Fibroblast of the conjunctiva (primary cell): Measurements from ENCODE around the gene TEX264.

Source experiments
- DNase-seq: peaks from one replicate; pipeline ENCODE4 v3.0.0-alpha.2; 2010; ENCODE audit warnings: low read depth

Gene TEX264

GRCh38 chr3:51692980-51693395 is 21.9 kb downstream of the TEX264 start:
- no peak for DNase-seq

DNA sequence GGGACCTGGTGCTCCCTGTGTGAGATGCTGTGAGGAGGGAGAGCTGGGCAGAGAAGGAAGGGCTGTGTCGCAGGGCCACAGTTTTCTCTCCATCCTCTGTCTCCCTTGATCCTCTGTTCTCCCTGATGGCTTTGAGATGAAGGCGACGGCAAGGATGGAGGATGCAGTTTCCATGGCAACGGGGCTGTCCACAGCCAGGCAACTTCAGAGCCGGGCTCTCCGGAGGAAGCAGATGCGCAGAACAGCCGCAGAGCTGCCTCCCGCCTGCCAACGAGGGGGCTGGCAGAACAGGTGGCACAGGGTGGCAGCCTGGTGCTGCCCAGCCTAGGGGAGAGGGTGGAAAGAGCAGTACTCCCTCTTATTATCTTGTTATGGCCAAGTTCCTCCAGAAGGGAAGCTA is 25.9 kb downstream of the TEX264 start:
- no peak for DNase-seq

GRCh38 chr3:51698209-51698608 is 27.2 kb downstream of the TEX264 start:
- DNase-seq = no peak

- no peak for DNase-seq
Measured at GRCh38 chr3:51700403-51700802, 29.4 kb downstream of the TEX264 start.

- no peak for DNase-seq
Measured at GRCh38 chr3:51702156-51702555, 31.1 kb downstream of the TEX264 start.

DNA sequence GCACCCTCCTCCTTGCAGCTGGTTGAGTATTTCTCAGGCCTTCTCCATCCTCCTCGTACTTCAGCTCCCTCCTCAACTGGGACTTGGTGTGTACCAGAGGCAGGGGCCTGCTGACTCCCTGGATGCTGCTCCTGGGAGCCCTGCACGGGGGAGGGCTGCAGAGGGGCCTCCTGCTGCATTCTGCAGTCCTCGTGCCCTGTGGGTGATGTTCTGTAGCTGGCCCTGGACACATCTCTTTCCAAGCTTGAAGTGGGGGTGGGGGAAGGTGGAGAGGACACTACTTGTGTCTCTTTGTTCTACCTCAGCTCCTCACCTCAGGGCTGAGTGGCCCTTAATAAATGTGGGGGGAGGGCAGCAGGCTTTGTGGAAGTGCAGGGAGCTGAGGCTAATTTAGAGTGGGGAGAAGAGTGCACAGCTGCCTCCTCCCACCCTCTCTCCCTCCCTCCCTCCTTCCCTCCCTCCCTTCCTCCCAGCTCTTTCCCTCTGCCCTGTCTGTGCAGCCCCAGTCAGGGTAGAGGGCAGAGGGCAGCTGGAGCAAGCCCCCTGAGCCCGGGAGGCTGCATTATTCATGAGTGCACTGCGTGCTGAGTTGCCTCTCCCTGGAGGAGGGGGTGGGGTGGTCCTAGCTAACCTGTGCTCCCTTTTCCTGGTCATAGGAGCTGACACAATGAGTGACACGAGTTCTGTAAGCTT is 32.2 kb downstream of the TEX264 start:
- DNase-seq = no peak

- DNase-seq = no peak
Measured at GRCh38 chr3:51703761-51704510, 32.9 kb downstream of the TEX264 start.

DNA sequence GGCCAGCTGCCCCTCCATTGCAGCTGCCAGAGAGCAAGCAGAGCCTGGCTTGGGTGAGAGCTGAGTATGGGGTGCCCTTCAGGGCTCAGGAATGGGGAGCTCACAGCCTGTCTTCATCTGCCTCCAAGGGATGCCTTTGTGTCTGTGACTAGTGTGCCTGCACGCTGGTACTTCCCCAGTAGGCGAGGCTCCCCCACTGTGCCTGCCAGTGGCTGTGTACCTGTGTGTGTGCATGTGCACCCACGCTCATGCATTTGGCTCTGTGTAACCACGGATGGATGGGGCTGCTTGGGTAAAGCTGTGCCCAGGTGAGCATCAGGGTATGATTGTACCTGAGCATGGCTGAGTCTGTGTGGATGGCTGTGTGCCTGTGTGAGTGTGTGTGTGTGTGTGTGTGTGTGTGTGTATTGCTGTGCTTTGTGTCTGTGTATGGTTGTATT is 33.5 kb downstream of the TEX264 start:
- no peak for DNase-seq

DNA sequence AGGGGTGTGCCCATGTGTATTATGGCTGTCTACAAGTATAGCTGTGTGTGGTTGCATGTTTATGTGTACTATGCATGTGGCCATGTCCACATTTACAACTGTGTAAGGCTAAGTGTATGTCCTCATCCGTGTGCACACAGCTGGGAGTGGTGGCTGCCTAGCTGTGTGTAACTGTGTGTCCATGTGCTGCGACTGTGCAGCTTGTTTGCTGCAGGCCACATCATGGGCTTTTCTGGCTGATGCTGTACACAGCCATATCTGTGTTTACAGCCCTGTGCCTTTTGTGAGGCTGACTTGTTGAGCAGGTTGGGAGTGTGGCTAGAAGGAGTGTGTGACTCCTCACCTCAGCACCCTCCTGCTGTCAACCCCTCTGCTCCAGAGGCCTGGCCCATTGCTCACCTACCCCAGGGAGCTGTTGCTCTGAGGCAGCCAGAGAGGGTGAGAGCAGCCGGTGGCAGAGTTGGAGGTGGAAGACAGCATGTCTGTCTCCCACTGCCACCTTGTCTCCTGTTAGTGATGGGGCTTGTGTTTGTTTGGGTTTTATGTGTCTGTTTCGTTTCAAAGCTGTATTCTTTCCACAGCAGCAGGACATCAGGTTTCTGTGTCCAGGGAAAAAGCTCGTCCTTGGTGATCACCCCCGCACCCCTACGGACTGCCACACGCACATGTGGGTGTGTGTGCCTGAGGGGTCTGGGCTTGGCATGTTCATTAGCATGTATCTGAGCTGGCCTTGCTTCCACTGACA is 34.4 kb downstream of the TEX264 start:
- no peak for DNase-seq

GRCh38 chr3:51706021-51706485 is 35.0 kb downstream of the TEX264 start:
- DNase-seq = no peak

DNA sequence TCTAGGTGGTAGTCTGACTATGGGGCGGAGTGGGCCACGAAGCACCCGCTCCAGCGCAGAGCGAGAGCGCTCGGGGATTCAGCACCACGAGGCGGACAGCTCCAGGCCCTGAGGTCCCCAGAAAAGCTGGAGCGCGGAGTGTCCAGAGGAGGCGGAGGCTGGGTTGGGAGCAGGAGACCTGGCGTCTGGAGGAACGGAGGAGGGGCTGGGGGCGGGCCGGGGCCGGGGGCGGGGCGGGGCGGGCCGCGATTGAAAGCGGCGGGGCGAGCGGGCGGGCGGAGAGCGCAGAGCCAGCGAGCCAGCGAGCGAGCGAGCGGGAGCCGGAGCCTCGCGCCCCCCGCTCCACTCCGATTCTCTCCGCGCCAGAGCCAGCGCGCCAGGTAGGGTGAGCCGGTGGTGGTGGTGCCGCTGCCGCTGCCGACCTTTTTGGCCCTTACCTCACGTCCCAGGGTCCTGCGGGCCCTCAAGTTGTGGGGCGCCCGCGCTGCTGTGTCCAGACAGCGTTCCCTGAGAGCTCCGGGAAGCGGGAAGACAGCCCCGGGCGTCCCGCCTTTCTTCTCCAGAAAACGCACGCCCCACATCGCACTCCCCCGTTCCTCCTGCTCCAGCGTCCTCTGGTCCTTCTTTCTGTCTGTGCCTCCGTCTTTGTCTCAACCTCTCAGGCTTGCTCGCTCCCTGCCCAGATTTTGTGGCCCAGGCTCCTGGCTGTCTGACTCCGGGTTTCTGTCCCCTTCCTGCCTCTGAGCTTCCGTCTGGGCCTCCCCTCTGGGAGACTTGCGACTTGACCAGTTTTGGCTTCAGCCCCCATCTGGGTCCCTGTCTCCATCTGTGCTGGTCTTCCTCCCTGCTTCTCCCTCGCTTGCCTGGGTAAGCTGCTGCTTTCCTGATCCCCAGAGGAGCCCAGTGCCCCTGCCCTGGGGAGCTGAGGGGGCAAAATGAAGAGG is 36.0 kb downstream of the TEX264 start, which contains the start of gene GRM2:
Gene GRM2, plus strand, starts transcription at position 281 of the 944 bp plus-strand sequence. CDS start 1,916 bp downstream, outside the sequence.
- peak; percentile 61 for DNase-seq

- DNase-seq = no peak
Measured at GRCh38 chr3:51708216-51708845, 37.3 kb downstream of the TEX264 start.

DNA sequence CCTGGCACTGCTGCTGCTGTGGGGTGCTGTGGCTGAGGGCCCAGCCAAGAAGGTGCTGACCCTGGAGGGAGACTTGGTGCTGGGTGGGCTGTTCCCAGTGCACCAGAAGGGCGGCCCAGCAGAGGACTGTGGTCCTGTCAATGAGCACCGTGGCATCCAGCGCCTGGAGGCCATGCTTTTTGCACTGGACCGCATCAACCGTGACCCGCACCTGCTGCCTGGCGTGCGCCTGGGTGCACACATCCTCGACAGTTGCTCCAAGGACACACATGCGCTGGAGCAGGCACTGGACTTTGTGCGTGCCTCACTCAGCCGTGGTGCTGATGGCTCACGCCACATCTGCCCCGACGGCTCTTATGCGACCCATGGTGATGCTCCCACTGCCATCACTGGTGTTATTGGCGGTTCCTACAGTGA is 38.0 kb downstream of the TEX264 start:
- DNase-seq = no peak

DNA sequence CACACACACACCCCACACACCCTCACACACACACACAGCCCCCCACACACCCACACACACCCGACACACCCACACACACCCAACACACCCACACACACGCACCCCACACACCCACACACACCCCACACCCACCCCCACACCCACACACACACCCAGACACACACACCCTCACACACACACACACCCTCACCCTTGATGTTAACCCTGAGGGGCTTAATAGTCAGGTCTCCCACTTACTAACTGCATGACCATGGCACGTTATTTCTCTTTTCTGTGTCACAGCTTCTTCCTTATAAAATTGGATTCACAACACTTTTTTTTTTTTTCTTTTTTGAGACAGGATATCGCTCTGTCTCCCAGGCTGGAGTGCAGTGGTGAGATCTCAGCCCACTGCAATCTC is 38.6 kb downstream of the TEX264 start:
- DNase-seq = no peak

DNA sequence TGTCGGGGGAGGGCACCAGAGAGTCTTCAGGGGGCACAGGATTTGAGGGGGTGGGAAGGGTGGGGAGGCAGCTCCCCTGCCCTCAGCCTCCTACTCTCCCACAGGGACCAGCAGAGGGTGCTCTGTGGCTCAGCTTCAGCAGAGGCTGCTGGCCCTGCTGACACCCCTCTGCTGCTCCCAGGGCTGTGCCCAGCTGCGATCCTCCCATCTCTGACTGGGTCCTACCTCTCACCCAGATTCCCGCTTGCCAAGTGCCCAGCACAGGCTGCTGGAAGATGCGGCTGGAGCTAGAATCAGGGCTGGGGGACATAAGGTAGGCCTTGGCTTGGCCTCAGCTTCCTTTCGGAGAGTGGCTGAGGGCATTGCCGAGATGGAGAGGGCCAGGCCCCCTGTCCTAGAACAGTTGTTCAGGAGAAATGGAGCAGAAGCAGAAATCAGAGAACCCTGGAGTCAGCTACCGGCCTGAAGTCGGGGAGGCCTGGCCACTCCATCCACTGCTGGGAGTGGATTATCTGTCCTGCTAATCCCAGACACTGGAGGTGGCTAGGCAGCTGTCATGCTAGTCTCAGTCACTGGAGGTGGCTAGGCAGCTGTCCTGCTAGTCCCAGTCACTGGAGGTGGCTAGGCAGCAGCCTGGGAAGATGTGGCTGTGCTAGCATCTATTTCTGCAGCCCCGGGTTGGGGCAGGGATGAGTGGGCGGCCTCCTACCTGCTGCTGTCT is 39.7 kb downstream of the TEX264 start:
- no peak for DNase-seq

GRCh38 chr3:51711352-51712037 is 40.4 kb downstream of the TEX264 start:
- no peak for DNase-seq

GRCh38 chr3:51712038-51712420 is 41.0 kb downstream of the TEX264 start:
- DNase-seq = no peak

DNA sequence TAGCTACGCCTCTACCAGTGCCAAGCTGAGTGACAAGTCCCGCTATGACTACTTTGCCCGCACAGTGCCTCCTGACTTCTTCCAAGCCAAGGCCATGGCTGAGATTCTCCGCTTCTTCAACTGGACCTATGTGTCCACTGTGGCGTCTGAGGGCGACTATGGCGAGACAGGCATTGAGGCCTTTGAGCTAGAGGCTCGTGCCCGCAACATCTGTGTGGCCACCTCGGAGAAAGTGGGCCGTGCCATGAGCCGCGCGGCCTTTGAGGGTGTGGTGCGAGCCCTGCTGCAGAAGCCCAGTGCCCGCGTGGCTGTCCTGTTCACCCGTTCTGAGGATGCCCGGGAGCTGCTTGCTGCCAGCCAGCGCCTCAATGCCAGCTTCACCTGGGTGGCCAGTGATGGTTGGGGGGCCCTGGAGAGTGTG is 41.5 kb downstream of the TEX264 start:
- no peak for DNase-seq

GRCh38 chr3:51712963-51713362 is 41.9 kb downstream of the TEX264 start:
- DNase-seq = no peak
